ENCODE data around the gene ZFAND3. TPM values are rescaled to one million over a fixed set of nuclear protein-coding genes. Genes with fewer than 3 reads are reported as not detected.

The ZFAND3 gene
- total RNA-seq, 1 donor from 2014 or later: 56.3 TPM

- Mint-ChIP-seq H3K27me3 (no peaks in the 10 kb centered on the region), H3K27ac (no peak overlapping the region), H3K9me3 (no peaks in the 10 kb centered on the region), H3K4me3 (no peak overlapping the region), H3K36me3 (ENCODE audit: low read depth) (no peaks in the 10 kb centered on the region), H3K4me1 (no peaks in the 10 kb centered on the region)
- intact Hi-C loops (cut with micrococcal nuclease): loop anchor here (10.0 kb wide), 1 partner anchor 326 kb away; no protein-coding TSS in a partner anchor
- ChIA-PET CTCF (no interaction called here), POLR2A (no interaction called here)
- no peak for DNase-seq
- ATAC-seq (ENCODE audit: low read depth): no peak
- TF ChIP-seq, protein P1, sequence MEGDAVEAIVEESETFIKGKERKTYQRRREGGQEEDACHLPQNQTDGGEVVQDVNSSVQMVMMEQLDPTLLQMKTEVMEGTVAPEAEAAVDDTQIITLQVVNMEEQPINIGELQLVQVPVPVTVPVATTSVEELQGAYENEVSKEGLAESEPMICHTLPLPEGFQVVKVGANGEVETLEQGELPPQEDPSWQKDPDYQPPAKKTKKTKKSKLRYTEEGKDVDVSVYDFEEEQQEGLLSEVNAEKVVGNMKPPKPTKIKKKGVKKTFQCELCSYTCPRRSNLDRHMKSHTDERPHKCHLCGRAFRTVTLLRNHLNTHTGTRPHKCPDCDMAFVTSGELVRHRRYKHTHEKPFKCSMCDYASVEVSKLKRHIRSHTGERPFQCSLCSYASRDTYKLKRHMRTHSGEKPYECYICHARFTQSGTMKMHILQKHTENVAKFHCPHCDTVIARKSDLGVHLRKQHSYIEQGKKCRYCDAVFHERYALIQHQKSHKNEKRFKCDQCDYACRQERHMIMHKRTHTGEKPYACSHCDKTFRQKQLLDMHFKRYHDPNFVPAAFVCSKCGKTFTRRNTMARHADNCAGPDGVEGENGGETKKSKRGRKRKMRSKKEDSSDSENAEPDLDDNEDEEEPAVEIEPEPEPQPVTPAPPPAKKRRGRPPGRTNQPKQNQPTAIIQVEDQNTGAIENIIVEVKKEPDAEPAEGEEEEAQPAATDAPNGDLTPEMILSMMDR (IDR thresholded peaks at IDR 0.05): no peak
These were observed 20.9 kb upstream of the ZFAND3 start for GRCh38 chr6:37798436-37799262.

DNA sequence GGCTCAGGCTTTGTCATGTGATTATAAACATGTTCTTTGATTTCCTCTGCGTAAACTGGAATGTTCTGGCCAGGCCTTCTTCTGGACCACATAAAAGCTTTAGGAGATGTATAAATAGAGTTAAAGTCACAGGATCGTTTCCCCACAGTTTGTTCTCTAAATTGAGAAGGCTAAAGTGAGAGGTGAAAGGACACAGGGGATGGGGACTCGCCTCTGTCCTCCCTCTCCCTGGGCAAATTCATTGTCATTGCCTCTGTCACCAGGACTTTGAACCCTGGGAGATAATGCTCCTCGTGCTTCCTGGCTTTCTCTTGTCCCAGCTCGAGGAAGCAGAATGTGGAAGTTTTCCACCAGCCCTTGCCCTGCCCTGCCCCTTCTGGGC lies 20.3 kb upstream of the ZFAND3 start:
- Mint-ChIP-seq H3K9me3 (no peaks in the 10 kb centered on the region), H3K4me3 (no peak overlapping the region), H3K27me3 (no peaks in the 10 kb centered on the region), H3K27ac (no peak overlapping the region), H3K36me3 (ENCODE audit: low read depth) (no peaks in the 10 kb centered on the region), H3K4me1 (no peaks in the 10 kb centered on the region)
- DNase-seq (no peak), ATAC-seq (ENCODE audit: low read depth) (no peak)
- intact Hi-C loops (cut with micrococcal nuclease): loop anchor here (10.0 kb wide), 1 partner anchor 326 kb away; no protein-coding TSS in a partner anchor
- ChIA-PET CTCF (no interaction called here), POLR2A (no interaction called here)
- TF ChIP-seq, protein P1 (IDR thresholded peaks at IDR 0.05): no peak

DNA sequence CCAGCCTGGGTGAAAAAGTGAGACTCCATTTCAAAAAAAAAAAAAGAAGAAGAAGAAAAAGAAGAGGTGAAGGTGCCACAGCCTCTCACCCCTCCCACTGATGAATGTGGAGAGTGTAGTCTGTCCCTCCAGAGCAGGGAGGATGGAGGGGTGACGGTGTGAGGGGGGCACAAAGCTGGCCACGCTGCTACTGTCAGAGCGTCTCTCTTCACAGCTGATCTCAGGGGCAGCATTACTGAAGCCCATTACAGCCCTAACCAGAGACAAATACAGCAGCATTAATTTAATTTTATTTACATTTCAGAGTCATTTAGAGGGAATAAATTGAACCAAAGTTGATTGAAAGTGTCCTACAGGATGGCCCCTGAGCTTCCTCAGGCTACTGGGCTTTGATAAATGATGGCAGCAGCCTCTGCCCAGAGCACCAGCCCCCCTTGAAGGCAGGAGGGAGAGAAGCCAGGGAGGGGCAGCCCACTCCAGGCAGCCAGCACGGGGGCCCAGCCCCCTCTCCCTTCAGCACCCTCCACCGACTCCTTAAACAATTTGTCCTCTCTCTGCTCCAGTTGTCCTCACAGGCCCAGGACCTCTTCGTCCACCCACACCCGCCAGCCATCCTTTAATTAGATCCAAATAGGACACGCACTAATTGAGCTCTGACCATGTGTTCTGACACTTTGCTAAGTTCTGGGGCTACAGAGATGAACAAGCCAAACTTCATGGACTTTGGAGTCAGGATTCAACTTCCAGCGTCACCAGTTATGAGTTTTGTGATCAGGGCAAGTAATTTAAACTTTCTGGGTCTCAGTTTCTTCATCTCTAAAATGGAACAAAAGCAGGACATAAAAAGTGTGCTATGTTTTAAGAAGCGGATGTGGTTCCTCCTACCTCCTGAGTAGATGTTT lies 18.6 kb upstream of the ZFAND3 start:
- DNase-seq: no peak
- Mint-ChIP-seq H3K27ac (no peak overlapping the region), H3K4me3 (no peak overlapping the region), H3K9me3 (no peaks in the 10 kb centered on the region), H3K4me1 (no peaks in the 10 kb centered on the region), H3K27me3 (no peaks in the 10 kb centered on the region), H3K36me3 (ENCODE audit: low read depth) (no peaks in the 10 kb centered on the region)
- no peak for ATAC-seq (ENCODE audit: low read depth)
- ChIA-PET POLR2A (interaction anchor here (0.6 kb wide), 1 partner anchor 248 kb away, joined by 4 read pairs; no protein-coding TSS in a partner anchor), CTCF (no interaction called here)
- intact Hi-C loops (cut with micrococcal nuclease): no loop called here
- TF ChIP-seq, protein P1 (IDR thresholded peaks at IDR 0.05): no peak

DNA sequence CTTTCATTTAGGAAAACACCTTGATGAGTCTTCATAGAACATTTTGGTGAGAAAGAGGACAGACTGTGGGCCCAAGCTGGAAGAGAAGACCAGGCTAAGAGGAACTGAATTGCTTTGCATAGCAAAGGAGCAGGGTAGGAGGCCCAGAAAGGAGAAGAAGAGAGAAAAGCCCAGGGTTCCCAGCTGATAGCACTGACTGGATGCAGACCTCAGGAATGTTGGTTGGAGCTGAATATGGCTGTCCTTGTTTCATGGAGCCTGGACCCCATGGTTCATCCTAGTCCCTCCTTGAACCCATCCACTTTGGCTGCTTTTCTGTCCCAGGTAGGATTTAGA lies 18.0 kb upstream of the ZFAND3 start:
- Mint-ChIP-seq H3K9me3 (no peaks in the 10 kb centered on the region), H3K4me1 (no peaks in the 10 kb centered on the region), H3K4me3 (no peak overlapping the region), H3K27ac (no peak overlapping the region), H3K27me3 (no peaks in the 10 kb centered on the region), H3K36me3 (ENCODE audit: low read depth) (no peaks in the 10 kb centered on the region)
- TF ChIP-seq, protein P1 (IDR thresholded peaks at IDR 0.05): no peak
- intact Hi-C loops (cut with micrococcal nuclease): no loop called here
- ChIA-PET POLR2A (no interaction called here), CTCF (no interaction called here)
- no peak for ATAC-seq (ENCODE audit: low read depth)
- DNase-seq: no peak

DNA sequence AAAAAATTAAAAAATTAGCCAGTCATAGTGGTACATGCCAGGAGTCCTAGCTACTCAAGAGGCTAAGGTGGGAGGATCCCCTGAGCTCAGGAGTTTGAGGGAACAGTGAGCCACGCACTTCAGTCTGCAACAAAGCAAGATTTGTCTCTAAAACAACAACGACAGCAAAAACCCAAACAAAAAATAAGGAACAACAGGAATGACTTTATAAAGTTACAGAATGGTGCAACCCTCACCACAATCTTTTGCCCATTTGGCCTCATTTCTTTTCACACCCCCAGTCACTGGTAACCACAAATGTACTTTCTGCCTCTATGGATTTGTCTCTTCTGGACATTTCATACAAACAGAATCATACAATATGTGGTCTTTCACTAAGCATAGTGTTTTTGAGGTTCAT lies 16.7 kb upstream of the ZFAND3 start:
- ChIA-PET POLR2A (no interaction called here), CTCF (no interaction called here)
- no peak for DNase-seq
- ATAC-seq (ENCODE audit: low read depth): no peak
- TF ChIP-seq, protein P1 (IDR thresholded peaks at IDR 0.05): no peak
- H3K4me1 Mint-ChIP-seq: no peaks in the 10 kb centered on the region
- H3K27ac Mint-ChIP-seq: no peak overlapping the region
- intact Hi-C loops (cut with micrococcal nuclease): no loop called here
- peaks cover 4% of the 10 kb centered on the region for H3K27me3 Mint-ChIP-seq
- H3K9me3 Mint-ChIP-seq: no peaks in the 10 kb centered on the region
- no peaks in the 10 kb centered on the region for H3K36me3 Mint-ChIP-seq (ENCODE audit: low read depth)
- no peak overlapping the region for H3K4me3 Mint-ChIP-seq
